Parathyroid adenoma (tissue), 2 donors: ENCODE data around the gene CCDC188.

Experiments
- H2AFZ ChIP-seq: fragments of 300-600 bp; sonication (generic); one replicate; pipeline ENCODE4 v1.7.0; 2017; ENCODE audit warnings: antibody characterized with exemption, mild to moderate bottlenecking
- H3K27ac ChIP-seq: fragments of 300-600 bp; sonication (generic); one replicate; pipeline ENCODE4 v1.7.0; 2017
- H3K27me3 ChIP-seq: fragments of 300-600 bp; sonication (generic); one replicate; pipeline ENCODE4 v1.7.0; 2017; ENCODE audit warnings: low read length; ENCODE audit not compliant: control insufficient read depth, insufficient read depth
- H3K36me3 ChIP-seq: fragments of 300-600 bp; sonication (generic); one replicate; pipeline ENCODE4 v1.7.0; 2017; ENCODE audit warnings: low read length; ENCODE audit not compliant: control insufficient read depth, insufficient read depth
- H3K4me1 ChIP-seq: fragments of 300-600 bp; sonication (generic); one replicate; pipeline ENCODE4 v1.7.0; 2017; ENCODE audit warnings: control low read depth
- H3K4me2 ChIP-seq: fragments of 300-600 bp; sonication (generic); one replicate; pipeline ENCODE4 v1.7.0; 2017; ENCODE audit warnings: low read length
- H3K4me3 ChIP-seq: fragments of 300-600 bp; sonication (generic); one replicate; pipeline ENCODE4 v1.7.0; 2017; ENCODE audit warnings: low read depth, low read length
- H3K79me2 ChIP-seq: fragments of 300-600 bp; sonication (generic); one replicate; pipeline ENCODE4 v1.7.0; 2017; ENCODE audit warnings: control low read depth
- H3K9ac ChIP-seq: fragments of 300-600 bp; sonication (generic); one replicate; pipeline ENCODE4 v1.7.0; 2017; ENCODE audit warnings: mild to moderate bottlenecking
- H3K9me3 ChIP-seq: fragments of 300-600 bp; sonication (generic); one replicate; pipeline ENCODE4 v1.7.0; 2017; ENCODE audit warnings: low read length; ENCODE audit not compliant: control insufficient read depth
- TF ChIP-seq, protein P1 (sequence below): fragments of 300-600 bp; sonication (generic); IDR thresholded peaks from one replicate; pipeline ENCODE4 v1.7.0; 2017; ENCODE audit warnings: antibody characterized with exemption, mild to moderate bottlenecking
- donor health status: primary hyperparathyroidism.

Gene CCDC188

GRCh38 chr22:20188567-20188877, 37.7 kb upstream of the CCDC188 start:
- no peaks in the 10 kb centered on the region for H3K4me1 ChIP-seq
- no peaks in the 10 kb centered on the region for H3K27me3 ChIP-seq
- H3K4me2 ChIP-seq: no peak overlapping the region
- no peaks in the 10 kb centered on the region for H3K9me3 ChIP-seq
- no peak overlapping the region for H3K4me3 ChIP-seq
- no peaks in the 10 kb centered on the region for H3K79me2 ChIP-seq
- no peak overlapping the region for H3K9ac ChIP-seq
- TF ChIP-seq, protein P1, sequence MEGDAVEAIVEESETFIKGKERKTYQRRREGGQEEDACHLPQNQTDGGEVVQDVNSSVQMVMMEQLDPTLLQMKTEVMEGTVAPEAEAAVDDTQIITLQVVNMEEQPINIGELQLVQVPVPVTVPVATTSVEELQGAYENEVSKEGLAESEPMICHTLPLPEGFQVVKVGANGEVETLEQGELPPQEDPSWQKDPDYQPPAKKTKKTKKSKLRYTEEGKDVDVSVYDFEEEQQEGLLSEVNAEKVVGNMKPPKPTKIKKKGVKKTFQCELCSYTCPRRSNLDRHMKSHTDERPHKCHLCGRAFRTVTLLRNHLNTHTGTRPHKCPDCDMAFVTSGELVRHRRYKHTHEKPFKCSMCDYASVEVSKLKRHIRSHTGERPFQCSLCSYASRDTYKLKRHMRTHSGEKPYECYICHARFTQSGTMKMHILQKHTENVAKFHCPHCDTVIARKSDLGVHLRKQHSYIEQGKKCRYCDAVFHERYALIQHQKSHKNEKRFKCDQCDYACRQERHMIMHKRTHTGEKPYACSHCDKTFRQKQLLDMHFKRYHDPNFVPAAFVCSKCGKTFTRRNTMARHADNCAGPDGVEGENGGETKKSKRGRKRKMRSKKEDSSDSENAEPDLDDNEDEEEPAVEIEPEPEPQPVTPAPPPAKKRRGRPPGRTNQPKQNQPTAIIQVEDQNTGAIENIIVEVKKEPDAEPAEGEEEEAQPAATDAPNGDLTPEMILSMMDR: no peak
- H3K27ac ChIP-seq: no peak overlapping the region
- H3K36me3 ChIP-seq: no peaks in the 10 kb centered on the region
- H2AFZ ChIP-seq: no peak overlapping the region

GRCh38 chr22:20187777-20188566, 37.1 kb upstream of the CCDC188 start:
- H3K27ac ChIP-seq: no peak overlapping the region
- H2AFZ ChIP-seq: no peak overlapping the region
- no peaks in the 10 kb centered on the region for H3K79me2 ChIP-seq
- no peaks in the 10 kb centered on the region for H3K36me3 ChIP-seq
- H3K9me3 ChIP-seq: no peaks in the 10 kb centered on the region
- no peak overlapping the region for H3K9ac ChIP-seq
- no peaks in the 10 kb centered on the region for H3K4me1 ChIP-seq
- TF ChIP-seq, protein P1: no peak
- H3K27me3 ChIP-seq: no peaks in the 10 kb centered on the region
- no peak overlapping the region for H3K4me3 ChIP-seq
- H3K4me2 ChIP-seq: no peak overlapping the region

GRCh38 chr22:20186871-20187546, 36.2 kb upstream of the CCDC188 start:
- Histone ChIP-seq H3K4me3 (no peak overlapping the region), H3K79me2 (no peaks in the 10 kb centered on the region), H3K27ac (no peak overlapping the region), H3K36me3 (no peaks in the 10 kb centered on the region), H3K9me3 (no peaks in the 10 kb centered on the region), H3K9ac (no peak overlapping the region), H3K27me3 (no peaks in the 10 kb centered on the region), H3K4me2 (no peak overlapping the region), H3K4me1 (no peaks in the 10 kb centered on the region), H2AFZ (no peak overlapping the region)
- TF ChIP-seq, protein P1: no peak

- no peak overlapping the region for H3K9ac ChIP-seq
Observed at GRCh38 chr22:20186183-20186870, 35.5 kb upstream of the CCDC188 start.

More at GRCh38 chr22:20186183-20186870, 35.5 kb upstream of the CCDC188 start:
- H3K4me3 ChIP-seq: no peak overlapping the region
- TF ChIP-seq, protein P1: no peak
- H3K27ac ChIP-seq: no peak overlapping the region
- H3K27me3 ChIP-seq: no peaks in the 10 kb centered on the region
- H3K4me1 ChIP-seq: no peaks in the 10 kb centered on the region
- no peaks in the 10 kb centered on the region for H3K79me2 ChIP-seq
- H3K4me2 ChIP-seq: no peak overlapping the region
- no peaks in the 10 kb centered on the region for H3K36me3 ChIP-seq
- H3K9me3 ChIP-seq: no peaks in the 10 kb centered on the region
- no peak overlapping the region for H2AFZ ChIP-seq
